OCI-LY3 (cell line): Measurements from ENCODE around the gene MACF1.

Experiments used
- EZH2phosphoT487 ChIP-seq: fragments of 200-600 bp; shearing (Covaris generic); IDR thresholded peaks from 2 replicates; pipeline ENCODE4 v1.6.1; 2018; ENCODE audit warnings: antibody characterized with exemption, mixed run types, low read depth
- TF ChIP-seq, protein P1 (sequence below): fragments of 200-600, 300-600 bp; sonication (generic); IDR thresholded peaks from 2 replicates; pipeline ENCODE4 v1.5.1; 2014; ENCODE audit warnings: antibody characterized with exemption, low read length, low read depth

DNA sequence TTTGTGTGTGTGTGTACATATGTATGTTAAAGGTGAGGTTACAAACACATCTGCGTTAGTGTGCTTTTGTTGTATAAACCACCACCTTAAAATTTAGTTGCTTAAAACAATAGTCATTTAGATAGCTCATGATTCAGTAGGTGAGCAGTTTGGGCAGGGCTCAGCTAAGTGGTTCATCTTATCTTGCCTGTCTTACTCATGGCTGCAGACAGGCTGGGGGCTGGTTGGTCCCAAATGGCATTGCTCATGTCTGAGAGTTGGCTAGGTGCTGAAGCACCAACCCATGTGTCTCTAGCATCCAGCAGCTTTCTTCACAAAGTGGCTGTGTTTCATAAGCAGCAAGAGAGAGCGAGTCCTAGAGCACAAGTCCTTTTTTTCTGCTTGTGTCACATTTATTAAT is 91.4 kb downstream of the MACF1 start:
- TF ChIP-seq, protein P1, sequence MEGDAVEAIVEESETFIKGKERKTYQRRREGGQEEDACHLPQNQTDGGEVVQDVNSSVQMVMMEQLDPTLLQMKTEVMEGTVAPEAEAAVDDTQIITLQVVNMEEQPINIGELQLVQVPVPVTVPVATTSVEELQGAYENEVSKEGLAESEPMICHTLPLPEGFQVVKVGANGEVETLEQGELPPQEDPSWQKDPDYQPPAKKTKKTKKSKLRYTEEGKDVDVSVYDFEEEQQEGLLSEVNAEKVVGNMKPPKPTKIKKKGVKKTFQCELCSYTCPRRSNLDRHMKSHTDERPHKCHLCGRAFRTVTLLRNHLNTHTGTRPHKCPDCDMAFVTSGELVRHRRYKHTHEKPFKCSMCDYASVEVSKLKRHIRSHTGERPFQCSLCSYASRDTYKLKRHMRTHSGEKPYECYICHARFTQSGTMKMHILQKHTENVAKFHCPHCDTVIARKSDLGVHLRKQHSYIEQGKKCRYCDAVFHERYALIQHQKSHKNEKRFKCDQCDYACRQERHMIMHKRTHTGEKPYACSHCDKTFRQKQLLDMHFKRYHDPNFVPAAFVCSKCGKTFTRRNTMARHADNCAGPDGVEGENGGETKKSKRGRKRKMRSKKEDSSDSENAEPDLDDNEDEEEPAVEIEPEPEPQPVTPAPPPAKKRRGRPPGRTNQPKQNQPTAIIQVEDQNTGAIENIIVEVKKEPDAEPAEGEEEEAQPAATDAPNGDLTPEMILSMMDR: no peak
- TF ChIP-seq EZH2phosphoT487: no peak
